SU-DHL-6 (cell line): Measurements from ENCODE around the gene KLF13.

Source experiments
- EZH2phosphoT487 ChIP-seq: fragments of 200-600 bp; sonication (generic), shearing (Covaris generic); conservative IDR thresholded peaks from 2 replicates; pipeline ENCODE4 v1.6.1; 2018; ENCODE audit warnings: mild to moderate bottlenecking, antibody characterized with exemption, low read length, moderate library complexity, mixed read lengths
- TF ChIP-seq, protein P1 (sequence below): fragments of 200-600 bp; sonication (generic); IDR thresholded peaks from one replicate; pipeline ENCODE4 v1.5.1; 2017; ENCODE audit warnings: antibody characterized with exemption, mild to moderate bottlenecking, low read length, moderate library complexity; ENCODE audit not compliant: insufficient read depth, poor library complexity, severe bottlenecking

DNA sequence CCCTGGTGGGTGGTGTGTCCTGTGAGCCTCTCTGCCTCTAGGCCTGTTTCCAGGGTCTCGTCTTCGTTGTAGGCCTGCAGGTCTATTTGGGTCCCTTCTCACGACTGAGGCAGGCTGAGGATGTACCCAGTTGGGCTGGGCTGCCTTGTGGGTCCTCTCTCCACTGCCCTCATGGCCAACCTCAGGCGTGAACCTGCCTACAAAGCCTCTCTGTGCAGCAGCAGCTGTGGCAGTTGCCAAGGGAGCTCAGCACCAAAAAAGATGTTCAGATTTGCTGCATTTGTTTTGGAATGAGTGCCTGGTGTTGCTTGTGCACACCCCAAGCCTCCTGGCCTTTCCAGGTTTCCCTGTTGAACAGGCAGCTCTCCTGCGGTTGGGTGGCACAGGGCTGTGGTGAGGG lies 13.4 kb downstream of the KLF13 start:
- TF ChIP-seq, protein P1, sequence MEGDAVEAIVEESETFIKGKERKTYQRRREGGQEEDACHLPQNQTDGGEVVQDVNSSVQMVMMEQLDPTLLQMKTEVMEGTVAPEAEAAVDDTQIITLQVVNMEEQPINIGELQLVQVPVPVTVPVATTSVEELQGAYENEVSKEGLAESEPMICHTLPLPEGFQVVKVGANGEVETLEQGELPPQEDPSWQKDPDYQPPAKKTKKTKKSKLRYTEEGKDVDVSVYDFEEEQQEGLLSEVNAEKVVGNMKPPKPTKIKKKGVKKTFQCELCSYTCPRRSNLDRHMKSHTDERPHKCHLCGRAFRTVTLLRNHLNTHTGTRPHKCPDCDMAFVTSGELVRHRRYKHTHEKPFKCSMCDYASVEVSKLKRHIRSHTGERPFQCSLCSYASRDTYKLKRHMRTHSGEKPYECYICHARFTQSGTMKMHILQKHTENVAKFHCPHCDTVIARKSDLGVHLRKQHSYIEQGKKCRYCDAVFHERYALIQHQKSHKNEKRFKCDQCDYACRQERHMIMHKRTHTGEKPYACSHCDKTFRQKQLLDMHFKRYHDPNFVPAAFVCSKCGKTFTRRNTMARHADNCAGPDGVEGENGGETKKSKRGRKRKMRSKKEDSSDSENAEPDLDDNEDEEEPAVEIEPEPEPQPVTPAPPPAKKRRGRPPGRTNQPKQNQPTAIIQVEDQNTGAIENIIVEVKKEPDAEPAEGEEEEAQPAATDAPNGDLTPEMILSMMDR = no peak
- TF ChIP-seq EZH2phosphoT487 = no peak
